K562 (cell line): ENCODE data around the gene KISS1R. TPM values are rescaled to one million over a fixed set of nuclear protein-coding genes. Genes with fewer than 3 reads are reported as not detected.

ENCODE experiments used
- ARID3A ChIP-seq: IDR thresholded peaks from 2 replicates; pipeline ENCODE4 v1.6.1; 2012; ENCODE audit warnings: low read depth, low read length, improper control_type of control experiment, borderline replicate concordance
- CHD1 ChIP-seq: fragments of 200-600 bp; sonication (generic); IDR thresholded peaks from one replicate; pipeline ENCODE4 v1.6.1; 2012; ENCODE audit warnings: mild to moderate bottlenecking, moderate library complexity, low read length, inconsistent platforms
- ELK3 ChIP-seq: fragments of 450-650 bp; formaldehyde crosslinking; IDR thresholded peaks from 2 replicates; pipeline ENCODE4 v1.4.0; 2020; ENCODE audit warnings: mild to moderate bottlenecking
- ETS2 ChIP-seq: IDR thresholded peaks from 2 replicates; pipeline ENCODE4 v1.6.1; 2016; ENCODE audit warnings: borderline replicate concordance, missing genetic modification characterization, mild to moderate bottlenecking, moderate library complexity, missing compliant biosample characterization; ENCODE audit not compliant: poor library complexity, severe bottlenecking
- FOSL1 ChIP-seq: fragments of 200-800 bp; sonication (Bioruptor generic); conservative IDR thresholded peaks from 2 replicates; pipeline ENCODE4 v1.6.1; 2016; ENCODE audit warnings: missing genetic modification characterization, missing compliant biosample characterization
- HEY1 ChIP-seq: fragments of 250-450 bp; sonication (Bioruptor Pico); IDR thresholded peaks from 2 replicates; pipeline ENCODE4 v1.5.0; 2020; ENCODE audit warnings: mild to moderate bottlenecking, moderate library complexity, borderline replicate concordance
- MED1 ChIP-seq: sonication (generic); formaldehyde crosslinking; IDR thresholded peaks from 2 replicates; pipeline ENCODE4 v1.8.1; 2023; ENCODE audit warnings: missing genetic modification reagents, borderline replicate concordance
- MEF2A ChIP-seq: IDR thresholded peaks from 2 replicates; pipeline ENCODE4 v1.6.1; 2011; ENCODE audit warnings: low read depth, mild to moderate bottlenecking, low read length, moderate library complexity; ENCODE audit not compliant: control insufficient read depth
- MXI1 ChIP-seq: IDR thresholded peaks from 2 replicates; pipeline ENCODE4 v1.6.1; 2011; ENCODE audit warnings: low read depth, mild to moderate bottlenecking, improper control_type of control experiment, low read length
- SMAD4 ChIP-seq: fragments of 250-450 bp; sonication (Bioruptor Pico); conservative IDR thresholded peaks from 2 replicates; pipeline ENCODE4 v1.8.0; 2021; ENCODE audit warnings: inconsistent platforms, mild to moderate bottlenecking, moderate library complexity
- TAF9B ChIP-seq: fragments of 450-650 bp; IDR thresholded peaks from 2 replicates; pipeline ENCODE4 v1.6.1; 2018; ENCODE audit warnings: mild to moderate bottlenecking; ENCODE audit not compliant: partially characterized antibody
- TEAD1 ChIP-seq, 2 experiments: fragments of 450-650 bp in 1 of 2; sonication (generic) in 1 of 2; formaldehyde crosslinking; IDR thresholded peaks; 2 replicates each; pipeline versions ENCODE4 v1.4.0 to v1.8.0; 2020 to 2022; ENCODE audit warnings: mild to moderate bottlenecking in 2 of 2, missing genetic modification reagents in 1 of 2
- ZBTB7A ChIP-seq: IDR thresholded peaks from 2 replicates; pipeline ENCODE4 v1.6.1; 2011; ENCODE audit warnings: low read depth, mild to moderate bottlenecking, low read length, moderate library complexity, borderline replicate concordance; ENCODE audit not compliant: control insufficient read depth
- ZNF436 ChIP-seq: fragments of 250-450, 450-650 bp; sonication (Bioruptor Pico); formaldehyde crosslinking; IDR thresholded peaks from 2 replicates; pipeline ENCODE4 v1.7.0; 2020; ENCODE audit warnings: mild to moderate bottlenecking
- ZNF696 ChIP-seq: fragments of 250-450 bp; sonication (Bioruptor Pico); conservative IDR thresholded peaks from 2 replicates; pipeline ENCODE4 v1.4.0; 2020; ENCODE audit warnings: mild to moderate bottlenecking, moderate library complexity
- polyA plus RNA-seq, 8 experiments: library from polyadenylated mRNA; depleted of rRNA in 4 of 8; stranded (reverse) in 5 of 8; unstranded in 3 of 8; fragments of >200 nt; fragmentation: Nextera tagmentation in 2 of 8; fragmentation: Illumina TruSeq in 1 of 8; extraction: Ambion mirVana in 2 of 8; extraction: Trizol in 1 of 8; gene quantifications; 2 replicates each; pipeline versions ENCODE4 v1.2.1 to v1.2.3, GENCODE V29; 2011 to 2014; ENCODE audit warnings: inconsistent platforms in 1 of 8, missing spikeins in 1 of 8
- total RNA-seq, 7 experiments: library from RNA; depleted of rRNA in 6 of 7; stranded (reverse); fragments of >200 nt in 6 of 7; fragmentation: Illumina TruSeq in 2 of 7; extraction: Trizol in 2 of 7; gene quantifications; 2 replicates each; pipeline versions ENCODE4 v1.2.1 to v1.2.3, GENCODE V29; 2011 to 2021; ENCODE audit warnings: low replicate concordance in 1 of 7
- TF ChIP-seq, protein P1 (sequence below): fragments of 250-450 bp; sonication (Bioruptor Pico); IDR thresholded peaks from 2 replicates; pipeline ENCODE4 v1.9.0; 2021; ENCODE audit warnings: mild to moderate bottlenecking, inconsistent platforms
- TF ChIP-seq, protein P2 (sequence below): fragments of 450-650 bp; IDR thresholded peaks from 2 replicates; pipeline ENCODE4 v1.6.1; 2016; ENCODE audit warnings: mild to moderate bottlenecking
- TF ChIP-seq, protein P3 (sequence below): fragments of 250-450 bp; sonication (Bioruptor Pico); IDR thresholded peaks from 2 replicates; pipeline ENCODE4 v1.8.0; 2022; ENCODE audit warnings: moderate library complexity, mild to moderate bottlenecking, inconsistent platforms

The KISS1R gene
- total and polyA plus RNA-seq, 9 of the 15 experiments (the other 6 are each of a cell fraction or from before 2014, with no cell fraction given): 0.37 to 39.4 (median 2.0) TPM

DNA sequence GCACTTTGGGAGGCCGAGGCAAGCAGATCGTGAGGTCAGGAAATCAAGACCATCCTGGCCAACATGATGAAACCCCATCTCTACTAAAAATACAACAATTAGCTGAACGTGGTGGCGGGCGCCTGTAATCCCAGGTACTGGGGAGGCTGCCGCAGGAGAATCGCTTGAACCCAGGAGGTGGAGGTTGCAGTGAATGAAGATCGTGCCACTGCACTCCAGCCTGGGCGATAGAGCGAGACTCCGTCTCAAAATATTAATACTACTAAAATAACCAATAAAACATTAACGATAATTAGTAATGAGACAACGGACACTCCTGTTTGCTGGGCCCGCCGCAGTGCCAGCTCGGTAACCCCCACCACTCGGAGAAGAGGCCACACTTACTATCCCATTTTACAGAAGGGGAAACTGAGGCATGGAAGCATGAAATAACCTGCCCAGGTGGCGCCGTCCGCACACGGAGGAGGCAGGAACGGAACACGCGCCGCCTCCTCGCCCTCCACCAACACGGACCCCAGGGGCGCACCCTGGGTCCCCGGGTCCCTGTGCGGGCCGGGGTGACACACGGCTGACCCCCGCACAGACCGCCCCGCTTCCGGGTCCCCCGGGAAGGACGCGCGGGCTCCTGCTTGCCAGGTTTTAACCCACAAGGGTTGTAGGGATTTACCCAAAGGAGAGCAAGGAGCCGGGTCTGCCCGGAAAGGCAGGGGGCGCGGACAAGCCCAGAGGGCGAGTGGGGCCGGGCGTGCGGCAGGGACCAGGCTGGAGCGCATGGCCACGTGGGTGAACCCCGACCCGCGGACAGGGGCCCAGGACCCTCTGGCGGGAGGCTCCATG lies 5.7 kb upstream of the KISS1R start (continued):
- TF ChIP-seq TEAD1 (CRISPR knock-in tag; IDR thresholded peaks at IDR 0.05) (no peak), ETS2 (no peak), ZNF436 (CRISPR knock-in tag) (no peak), CHD1 (peak; percentile 76), ELK3 (no peak), ZBTB7A (peak; percentile 72; the same call in 1 of the 2 replicates), ARID3A (no peak), HEY1 (CRISPR knock-in tag) (no peak), MXI1 (no peak), MEF2A (no peak), SMAD4 (no peak), MED1 (no peak), FOSL1 (tag) (no peak), ZNF696 (CRISPR knock-in tag) (no peak), TAF9B (no peak)
- TF ChIP-seq, protein P1, sequence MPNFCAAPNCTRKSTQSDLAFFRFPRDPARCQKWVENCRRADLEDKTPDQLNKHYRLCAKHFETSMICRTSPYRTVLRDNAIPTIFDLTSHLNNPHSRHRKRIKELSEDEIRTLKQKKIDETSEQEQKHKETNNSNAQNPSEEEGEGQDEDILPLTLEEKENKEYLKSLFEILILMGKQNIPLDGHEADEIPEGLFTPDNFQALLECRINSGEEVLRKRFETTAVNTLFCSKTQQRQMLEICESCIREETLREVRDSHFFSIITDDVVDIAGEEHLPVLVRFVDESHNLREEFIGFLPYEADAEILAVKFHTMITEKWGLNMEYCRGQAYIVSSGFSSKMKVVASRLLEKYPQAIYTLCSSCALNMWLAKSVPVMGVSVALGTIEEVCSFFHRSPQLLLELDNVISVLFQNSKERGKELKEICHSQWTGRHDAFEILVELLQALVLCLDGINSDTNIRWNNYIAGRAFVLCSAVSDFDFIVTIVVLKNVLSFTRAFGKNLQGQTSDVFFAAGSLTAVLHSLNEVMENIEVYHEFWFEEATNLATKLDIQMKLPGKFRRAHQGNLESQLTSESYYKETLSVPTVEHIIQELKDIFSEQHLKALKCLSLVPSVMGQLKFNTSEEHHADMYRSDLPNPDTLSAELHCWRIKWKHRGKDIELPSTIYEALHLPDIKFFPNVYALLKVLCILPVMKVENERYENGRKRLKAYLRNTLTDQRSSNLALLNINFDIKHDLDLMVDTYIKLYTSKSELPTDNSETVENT (CRISPR knock-in tag): 0 out of 2 replicates have a peak, but pooled peaks have one; percentile 38
- TF ChIP-seq, protein P2, sequence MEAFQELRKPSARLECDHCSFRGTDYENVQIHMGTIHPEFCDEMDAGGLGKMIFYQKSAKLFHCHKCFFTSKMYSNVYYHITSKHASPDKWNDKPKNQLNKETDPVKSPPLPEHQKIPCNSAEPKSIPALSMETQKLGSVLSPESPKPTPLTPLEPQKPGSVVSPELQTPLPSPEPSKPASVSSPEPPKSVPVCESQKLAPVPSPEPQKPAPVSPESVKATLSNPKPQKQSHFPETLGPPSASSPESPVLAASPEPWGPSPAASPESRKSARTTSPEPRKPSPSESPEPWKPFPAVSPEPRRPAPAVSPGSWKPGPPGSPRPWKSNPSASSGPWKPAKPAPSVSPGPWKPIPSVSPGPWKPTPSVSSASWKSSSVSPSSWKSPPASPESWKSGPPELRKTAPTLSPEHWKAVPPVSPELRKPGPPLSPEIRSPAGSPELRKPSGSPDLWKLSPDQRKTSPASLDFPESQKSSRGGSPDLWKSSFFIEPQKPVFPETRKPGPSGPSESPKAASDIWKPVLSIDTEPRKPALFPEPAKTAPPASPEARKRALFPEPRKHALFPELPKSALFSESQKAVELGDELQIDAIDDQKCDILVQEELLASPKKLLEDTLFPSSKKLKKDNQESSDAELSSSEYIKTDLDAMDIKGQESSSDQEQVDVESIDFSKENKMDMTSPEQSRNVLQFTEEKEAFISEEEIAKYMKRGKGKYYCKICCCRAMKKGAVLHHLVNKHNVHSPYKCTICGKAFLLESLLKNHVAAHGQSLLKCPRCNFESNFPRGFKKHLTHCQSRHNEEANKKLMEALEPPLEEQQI: no peak
- TF ChIP-seq, protein P3, sequence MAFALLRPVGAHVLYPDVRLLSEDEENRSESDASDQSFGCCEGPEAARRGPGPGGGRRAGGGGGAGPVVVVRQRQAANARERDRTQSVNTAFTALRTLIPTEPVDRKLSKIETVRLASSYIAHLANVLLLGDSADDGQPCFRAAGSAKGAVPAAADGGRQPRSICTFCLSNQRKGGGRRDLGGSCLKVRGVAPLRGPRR (CRISPR knock-in tag): no peak
